T47D (cell line): ENCODE measurements around the gene HBS1L.

Source experiments
- DNase-seq, 2 experiments: peaks; one replicate each; pipeline versions ENCODE4 v3.0.0 to v3.0.0-alpha.2; 2011 to 2012; ENCODE audit warnings: low read depth in 1 of 2, low spot score in 1 of 2
- JUND ChIP-seq: IDR thresholded peaks from 2 replicates; pipeline ENCODE4 v1.6.1; 2012; ENCODE audit warnings: low read depth
- in situ Hi-C: cut with HindIII; loops from 2 replicates; pipeline ENCODE4 v1.10.0; 2016; ENCODE audit warnings: low sequenced_read_pairs, low pct_unique_long_range_greater_than_20kb

The HBS1L gene

GRCh38 chr6:134964451-134965203 is 90.0 kb downstream of the HBS1L start:
- in situ Hi-C loops, result no loop called here
- no peak for DNase-seq
- TF ChIP-seq JUND, result no peak

GRCh38 chr6:134962421-134962820 is 92.2 kb downstream of the HBS1L start:
- no peak for DNase-seq
- in situ Hi-C loops, result no loop called here
- TF ChIP-seq JUND, result no peak

GRCh38 chr6:134961366-134961765 is 93.3 kb downstream of the HBS1L start:
- no peak for TF ChIP-seq JUND
- no peak for DNase-seq
- in situ Hi-C loops, result no loop called here

- TF ChIP-seq JUND, result no peak
- in situ Hi-C loops, result no loop called here
- no peak for DNase-seq
Observed at GRCh38 chr6:134959603-134960002, 95.0 kb downstream of the HBS1L start.

- in situ Hi-C loops, result no loop called here
- DNase-seq, result no peak
- no peak for TF ChIP-seq JUND
Observed at GRCh38 chr6:134956676-134957075, 97.9 kb downstream of the HBS1L start.

GRCh38 chr6:134956032-134956431 is 98.6 kb downstream of the HBS1L start:
- in situ Hi-C loops, result no loop called here
- no peak for DNase-seq
- TF ChIP-seq JUND, result no peak

- in situ Hi-C loops, result no loop called here
- peak in 1 of 2 experiments; percentile 2 for DNase-seq
- TF ChIP-seq JUND, result no peak
Observed at GRCh38 chr6:134954272-134955000, 100.2 kb downstream of the HBS1L start.

GRCh38 chr6:134951494-134952263 is 102.9 kb downstream of the HBS1L start:
- in situ Hi-C loops, result no loop called here
- TF ChIP-seq JUND, result no peak
- no peak for DNase-seq

- TF ChIP-seq JUND, result no peak
- in situ Hi-C loops, result no loop called here
- no peak for DNase-seq
Observed at GRCh38 chr6:134950482-134950881, 104.1 kb downstream of the HBS1L start.

- no peak for TF ChIP-seq JUND
- in situ Hi-C loops, result no loop called here
- no peak for DNase-seq
Observed at GRCh38 chr6:134949927-134950326, 104.7 kb downstream of the HBS1L start, which contains the start of gene ALDH8A1. ALDH8A1 (minus strand) TSS chr6:134950101; CDS start chr6:134950053, 48 bp downstream.

GRCh38 chr6:134948691-134949090 is 105.9 kb downstream of the HBS1L start:
- in situ Hi-C loops, result no loop called here
- no peak for DNase-seq
- no peak for TF ChIP-seq JUND

GRCh38 chr6:134948142-134948541 is 106.5 kb downstream of the HBS1L start:
- in situ Hi-C loops, result no loop called here
- no peak for TF ChIP-seq JUND
- no peak for DNase-seq

GRCh38 chr6:134945045-134945444 is 109.6 kb downstream of the HBS1L start:
- DNase-seq, result no peak
- in situ Hi-C loops, result no loop called here
- TF ChIP-seq JUND, result no peak
